Type B pancreatic cell (in vitro differentiated cells): ENCODE data around the gene MPZL2. TPM values are rescaled to one million over a fixed set of nuclear protein-coding genes. Genes with fewer than 3 reads are reported as not detected.

Source experiments
- DNase-seq: peaks from one replicate; pipeline ENCODE4 v3.0.0; 2021; ENCODE audit warnings: mixed read lengths; ENCODE audit not compliant: unreplicated experiment; ENCODE audit errors: extremely low spot score
- H3K27ac Mint-ChIP-seq: 2 replicates; pipeline ENCODE4 v1.8.0; 2021; ENCODE audit warnings: mild to moderate bottlenecking, mixed read lengths
- H3K27me3 Mint-ChIP-seq: 2 replicates; pipeline ENCODE4 v1.8.0; 2021; ENCODE audit warnings: mixed read lengths
- H3K36me3 Mint-ChIP-seq: 2 replicates; pipeline ENCODE4 v1.8.0; 2021; ENCODE audit warnings: mixed read lengths
- H3K4me1 Mint-ChIP-seq: one replicate; pipeline ENCODE4 v1.8.0; 2021; ENCODE audit warnings: mixed read lengths; ENCODE audit not compliant: unreplicated experiment
- H3K4me3 Mint-ChIP-seq: 2 replicates; pipeline ENCODE4 v1.8.0; 2021; ENCODE audit warnings: mild to moderate bottlenecking, mixed read lengths
- H3K9me3 Mint-ChIP-seq: 2 replicates; pipeline ENCODE4 v1.8.0; 2021; ENCODE audit warnings: mixed read lengths
- total RNA-seq: library from RNA; stranded (reverse); gene quantifications from 2 replicates; pipeline ENCODE4 v1.2.1, GENCODE V29; 2021; ENCODE audit warnings: low replicate concordance
- TF ChIP-seq, protein P1 (sequence below): fragments of 200-600 bp; sonication (generic); conservative IDR thresholded peaks from 2 replicates; pipeline ENCODE4 v1.5.0; 2021; ENCODE audit warnings: antibody characterized with exemption, mild to moderate bottlenecking

Gene MPZL2
- total RNA-seq, 1 donor from 2014 or later = 32.7 TPM

DNA sequence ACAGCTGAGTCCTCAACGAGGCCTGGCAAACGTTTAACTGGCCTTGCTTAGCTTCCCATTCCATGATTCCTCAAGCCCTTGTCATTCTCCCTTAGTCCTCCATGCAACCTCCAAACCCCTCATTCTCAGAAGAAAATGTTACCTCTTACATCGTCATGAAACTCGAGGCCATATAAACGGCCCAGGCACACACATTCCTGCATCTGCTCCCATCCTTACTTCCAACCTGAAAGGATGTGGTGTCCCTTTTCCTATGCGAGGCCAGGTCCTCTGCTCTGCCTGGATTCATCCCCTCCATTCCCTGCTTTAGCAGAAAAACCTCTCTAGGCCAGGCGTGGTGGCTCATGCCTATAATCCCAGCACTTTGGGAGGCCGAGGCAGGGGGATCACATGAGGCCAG lies 20.9 kb downstream of the MPZL2 start:
- DNase-seq = no peak
- Mint-ChIP-seq H3K4me1 (peaks cover 12% of the 10 kb centered on the region), H3K27me3 (peaks cover 39% of the 10 kb centered on the region), H3K27ac (peak overlapping the region; percentile 96), H3K36me3 (peaks cover 6% of the 10 kb centered on the region), H3K4me3 (peak overlapping the region; percentile 56), H3K9me3 (no peaks in the 10 kb centered on the region)
- TF ChIP-seq, protein P1, sequence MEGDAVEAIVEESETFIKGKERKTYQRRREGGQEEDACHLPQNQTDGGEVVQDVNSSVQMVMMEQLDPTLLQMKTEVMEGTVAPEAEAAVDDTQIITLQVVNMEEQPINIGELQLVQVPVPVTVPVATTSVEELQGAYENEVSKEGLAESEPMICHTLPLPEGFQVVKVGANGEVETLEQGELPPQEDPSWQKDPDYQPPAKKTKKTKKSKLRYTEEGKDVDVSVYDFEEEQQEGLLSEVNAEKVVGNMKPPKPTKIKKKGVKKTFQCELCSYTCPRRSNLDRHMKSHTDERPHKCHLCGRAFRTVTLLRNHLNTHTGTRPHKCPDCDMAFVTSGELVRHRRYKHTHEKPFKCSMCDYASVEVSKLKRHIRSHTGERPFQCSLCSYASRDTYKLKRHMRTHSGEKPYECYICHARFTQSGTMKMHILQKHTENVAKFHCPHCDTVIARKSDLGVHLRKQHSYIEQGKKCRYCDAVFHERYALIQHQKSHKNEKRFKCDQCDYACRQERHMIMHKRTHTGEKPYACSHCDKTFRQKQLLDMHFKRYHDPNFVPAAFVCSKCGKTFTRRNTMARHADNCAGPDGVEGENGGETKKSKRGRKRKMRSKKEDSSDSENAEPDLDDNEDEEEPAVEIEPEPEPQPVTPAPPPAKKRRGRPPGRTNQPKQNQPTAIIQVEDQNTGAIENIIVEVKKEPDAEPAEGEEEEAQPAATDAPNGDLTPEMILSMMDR = no peak

- no peak for DNase-seq
- Mint-ChIP-seq H3K36me3 (peaks cover 6% of the 10 kb centered on the region), H3K4me1 (peaks cover 12% of the 10 kb centered on the region), H3K9me3 (no peaks in the 10 kb centered on the region), H3K27me3 (peaks cover 28% of the 10 kb centered on the region), H3K27ac (peak overlapping the region; percentile 96), H3K4me3 (peak overlapping the region; percentile 69)
- TF ChIP-seq, protein P1 = no peak
These were observed 22.4 kb downstream of the MPZL2 start for GRCh38 chr11:118241764-118242098.

GRCh38 chr11:118240999-118241763 lies 22.9 kb downstream of the MPZL2 start:
- TF ChIP-seq, protein P1 = no peak
- Mint-ChIP-seq H3K36me3 (peaks cover 6% of the 10 kb centered on the region), H3K27me3 (peaks cover 26% of the 10 kb centered on the region), H3K27ac (peak overlapping the region; percentile 96), H3K4me1 (peaks cover 12% of the 10 kb centered on the region), H3K4me3 (peak overlapping the region; percentile 69), H3K9me3 (no peaks in the 10 kb centered on the region)
- DNase-seq = no peak

DNA sequence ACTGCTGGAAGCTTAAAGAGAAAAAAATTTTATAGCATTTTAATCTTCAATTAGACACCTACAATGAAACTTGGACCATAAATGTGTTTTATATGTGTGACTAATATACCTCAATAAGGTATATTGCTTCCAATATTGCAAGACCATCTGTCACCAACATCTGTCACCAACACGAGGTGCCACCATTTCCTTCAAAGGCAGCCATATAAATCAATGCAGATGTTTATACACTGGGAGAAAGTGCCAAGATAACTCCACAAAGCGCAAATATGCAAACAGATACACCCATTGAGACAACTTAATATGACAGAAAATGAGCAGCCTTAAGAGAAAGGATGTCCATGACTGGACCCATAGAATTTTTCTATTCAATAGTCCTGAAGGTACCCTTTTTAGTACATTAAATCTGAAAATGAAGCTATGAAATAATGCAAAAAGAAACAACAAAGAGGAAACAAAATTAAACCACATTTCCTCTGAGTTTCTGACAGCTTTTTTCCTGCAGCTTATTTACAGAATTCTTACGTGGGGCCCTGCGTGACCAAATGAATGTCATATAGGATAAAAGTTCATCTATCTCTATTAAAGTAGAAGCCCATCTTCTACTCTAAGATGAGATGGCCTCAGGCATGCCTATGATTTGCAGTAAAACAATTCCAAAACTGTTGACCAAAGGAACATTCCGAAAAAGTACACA lies 24.4 kb downstream of the MPZL2 start:
- H3K27me3 Mint-ChIP-seq = peaks cover 22% of the 10 kb centered on the region
- TF ChIP-seq, protein P1 = no peak

DNA sequence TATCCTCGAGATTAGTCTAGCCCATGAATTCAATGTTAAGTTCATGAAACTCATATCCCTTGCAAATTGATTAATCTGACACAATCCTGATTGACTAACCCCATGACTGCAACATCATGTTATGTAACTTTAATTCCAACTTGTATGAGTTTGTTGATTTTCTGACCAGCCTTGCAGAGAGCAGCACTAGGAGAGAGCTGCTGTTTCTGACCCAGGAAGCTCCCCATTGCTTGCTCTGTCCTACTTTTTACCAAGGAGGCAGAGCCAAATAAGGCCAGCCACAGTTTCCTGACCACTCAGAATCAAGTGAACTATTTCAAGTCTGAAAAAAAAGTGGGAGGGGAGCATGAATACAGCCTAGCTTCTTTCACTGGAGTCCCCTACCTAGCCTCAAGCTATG lies 25.2 kb downstream of the MPZL2 start:
- Mint-ChIP-seq H3K27ac (peak overlapping the region; percentile 30), H3K9me3 (no peaks in the 10 kb centered on the region), H3K4me1 (peaks cover 12% of the 10 kb centered on the region), H3K4me3 (no peak overlapping the region), H3K27me3 (peaks cover 18% of the 10 kb centered on the region), H3K36me3 (peaks cover under 1% of the 10 kb centered on the region)
- TF ChIP-seq, protein P1 = no peak
- DNase-seq = no peak

More for the DNA sequence above, 24.4 kb downstream of the MPZL2 start:
- H3K36me3 Mint-ChIP-seq = peaks cover 6% of the 10 kb centered on the region
- DNase-seq = no peak
- peak overlapping the region; percentile 96 for H3K27ac Mint-ChIP-seq
- peak overlapping the region; percentile 63 for H3K4me3 Mint-ChIP-seq
- H3K4me1 Mint-ChIP-seq = peaks cover 12% of the 10 kb centered on the region
- no peaks in the 10 kb centered on the region for H3K9me3 Mint-ChIP-seq
